Uterus (tissue), 2 donors: ENCODE measurements around the gene UBE2O.

Source experiments
- POLR2A ChIP-seq, 2 donors: fragments of 450-650 bp; IDR thresholded peaks; one replicate each; pipeline ENCODE4 v1.6.1; 2016; ENCODE audit warnings: antibody characterized with exemption in 2 of 2, mild to moderate bottlenecking in 1 of 2, moderate library complexity in 1 of 2
- TF ChIP-seq, protein P1 (sequence below), 4 experiments: fragments of 200-600 bp in 2 of 4; fragments of 450-650 bp in 2 of 4; sonication (generic) in 2 of 4; IDR thresholded peaks; one replicate each; pipeline ENCODE4 v1.5.1; 2016 to 2019; ENCODE audit warnings: antibody characterized with exemption in 4 of 4, mild to moderate bottlenecking in 2 of 4, moderate library complexity in 1 of 4

DNA sequence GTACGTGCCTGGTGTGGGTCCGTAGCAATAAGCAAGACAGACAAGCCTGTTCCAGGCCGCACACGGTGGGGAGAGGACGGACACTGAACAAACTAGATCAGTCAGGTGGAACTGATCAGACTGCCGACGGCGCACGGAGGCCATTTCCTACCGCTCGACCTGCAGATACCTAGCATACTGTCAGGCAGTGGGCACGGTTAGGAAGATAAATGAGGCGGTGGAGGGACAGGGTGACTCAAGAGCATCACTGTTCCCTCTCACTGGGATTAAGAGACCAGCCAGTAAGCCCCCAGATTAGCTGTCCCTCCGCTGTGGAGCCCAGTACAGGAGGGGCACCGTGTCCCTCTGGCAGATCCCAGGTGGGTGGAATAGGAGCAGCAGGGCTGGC lies 19.3 kb upstream of the UBE2O start:
- TF ChIP-seq, protein P1, sequence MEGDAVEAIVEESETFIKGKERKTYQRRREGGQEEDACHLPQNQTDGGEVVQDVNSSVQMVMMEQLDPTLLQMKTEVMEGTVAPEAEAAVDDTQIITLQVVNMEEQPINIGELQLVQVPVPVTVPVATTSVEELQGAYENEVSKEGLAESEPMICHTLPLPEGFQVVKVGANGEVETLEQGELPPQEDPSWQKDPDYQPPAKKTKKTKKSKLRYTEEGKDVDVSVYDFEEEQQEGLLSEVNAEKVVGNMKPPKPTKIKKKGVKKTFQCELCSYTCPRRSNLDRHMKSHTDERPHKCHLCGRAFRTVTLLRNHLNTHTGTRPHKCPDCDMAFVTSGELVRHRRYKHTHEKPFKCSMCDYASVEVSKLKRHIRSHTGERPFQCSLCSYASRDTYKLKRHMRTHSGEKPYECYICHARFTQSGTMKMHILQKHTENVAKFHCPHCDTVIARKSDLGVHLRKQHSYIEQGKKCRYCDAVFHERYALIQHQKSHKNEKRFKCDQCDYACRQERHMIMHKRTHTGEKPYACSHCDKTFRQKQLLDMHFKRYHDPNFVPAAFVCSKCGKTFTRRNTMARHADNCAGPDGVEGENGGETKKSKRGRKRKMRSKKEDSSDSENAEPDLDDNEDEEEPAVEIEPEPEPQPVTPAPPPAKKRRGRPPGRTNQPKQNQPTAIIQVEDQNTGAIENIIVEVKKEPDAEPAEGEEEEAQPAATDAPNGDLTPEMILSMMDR (IDR thresholded peaks at IDR 0.05) = no peak
- TF ChIP-seq POLR2A (IDR thresholded peaks at IDR 0.05) = no peak
